ENCODE measurements around the gene FBLN2.

The FBLN2 gene

DNA sequence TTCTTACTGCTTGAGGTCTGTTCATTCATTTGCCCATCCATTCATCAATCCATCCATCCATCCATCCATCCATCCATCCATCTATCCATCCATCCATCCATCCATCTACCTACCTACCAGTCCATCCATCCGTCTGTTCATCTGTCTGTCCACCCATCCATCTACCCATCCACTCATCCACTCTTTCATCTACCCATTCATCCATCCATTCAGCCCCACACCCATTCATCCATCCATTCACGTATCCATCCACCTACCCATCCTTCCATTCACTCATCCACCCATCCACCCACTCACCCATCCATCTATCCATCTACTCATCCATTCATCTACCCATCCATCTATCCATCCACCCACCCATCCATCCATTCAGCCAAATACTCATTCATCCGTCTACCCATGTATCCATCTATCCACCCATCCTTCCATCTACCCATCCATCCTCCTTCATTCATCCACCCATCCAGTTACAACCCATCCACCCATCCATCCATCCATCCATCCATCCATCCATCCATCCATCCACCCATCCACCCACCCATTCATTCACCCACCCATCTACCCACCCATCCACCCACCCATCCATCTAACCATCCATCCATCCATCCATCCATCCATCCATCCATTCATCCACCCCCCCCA, 68.3 kb downstream of the FBLN2 start:
- Histone ChIP-seq H3K4me1 (ENCODE audit: low read depth, poor library complexity, severe bottlenecking) (no peaks in the 10 kb centered on the region), H3K79me2 (ENCODE audit: insufficient read depth, low read depth) (no peaks in the 10 kb centered on the region), H3K4me3 (IDR thresholded peaks at IDR 0.05; ENCODE audit: insufficient read depth, low read depth, low read length) (no peak overlapping the region), H3K27ac (no peak overlapping the region), H3K9ac (no peak overlapping the region), H3K27me3 (ENCODE audit: insufficient read depth, low read depth) (no peaks in the 10 kb centered on the region), H2AFZ (ENCODE audit: low read depth) (no peak overlapping the region), H3K36me3 (ENCODE audit: insufficient read depth) (no peaks in the 10 kb centered on the region), H3K4me2 (no peak overlapping the region), H4K20me1 (ENCODE audit: insufficient read depth) (no peaks in the 10 kb centered on the region)
- TF ChIP-seq, protein P1, sequence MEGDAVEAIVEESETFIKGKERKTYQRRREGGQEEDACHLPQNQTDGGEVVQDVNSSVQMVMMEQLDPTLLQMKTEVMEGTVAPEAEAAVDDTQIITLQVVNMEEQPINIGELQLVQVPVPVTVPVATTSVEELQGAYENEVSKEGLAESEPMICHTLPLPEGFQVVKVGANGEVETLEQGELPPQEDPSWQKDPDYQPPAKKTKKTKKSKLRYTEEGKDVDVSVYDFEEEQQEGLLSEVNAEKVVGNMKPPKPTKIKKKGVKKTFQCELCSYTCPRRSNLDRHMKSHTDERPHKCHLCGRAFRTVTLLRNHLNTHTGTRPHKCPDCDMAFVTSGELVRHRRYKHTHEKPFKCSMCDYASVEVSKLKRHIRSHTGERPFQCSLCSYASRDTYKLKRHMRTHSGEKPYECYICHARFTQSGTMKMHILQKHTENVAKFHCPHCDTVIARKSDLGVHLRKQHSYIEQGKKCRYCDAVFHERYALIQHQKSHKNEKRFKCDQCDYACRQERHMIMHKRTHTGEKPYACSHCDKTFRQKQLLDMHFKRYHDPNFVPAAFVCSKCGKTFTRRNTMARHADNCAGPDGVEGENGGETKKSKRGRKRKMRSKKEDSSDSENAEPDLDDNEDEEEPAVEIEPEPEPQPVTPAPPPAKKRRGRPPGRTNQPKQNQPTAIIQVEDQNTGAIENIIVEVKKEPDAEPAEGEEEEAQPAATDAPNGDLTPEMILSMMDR (conservative IDR thresholded peaks at IDR 0.05; ENCODE audit: low read depth, low read length), result no peak

DNA sequence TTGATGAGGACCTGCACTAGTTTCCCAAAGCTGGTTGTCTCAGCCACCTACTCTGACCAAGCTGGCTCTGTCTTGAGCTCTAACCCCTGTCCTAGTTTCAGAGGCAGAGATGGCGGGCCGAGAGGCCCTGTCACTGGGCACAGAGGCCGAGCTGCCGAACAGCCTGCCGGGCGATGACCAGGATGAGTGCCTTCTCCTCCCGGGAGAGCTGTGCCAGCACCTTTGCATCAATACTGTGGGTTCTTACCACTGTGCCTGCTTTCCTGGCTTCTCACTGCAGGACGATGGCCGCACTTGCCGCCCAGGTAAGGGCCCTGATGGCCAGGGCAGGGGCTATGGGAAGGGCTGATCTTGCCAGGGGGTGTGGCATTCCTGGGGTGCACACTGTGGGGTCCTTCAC, 69.1 kb downstream of the FBLN2 start:
- Histone ChIP-seq H3K4me1 (ENCODE audit: low read depth, poor library complexity, severe bottlenecking) (no peaks in the 10 kb centered on the region), H3K4me2 (no peak overlapping the region), H3K9ac (no peak overlapping the region), H4K20me1 (ENCODE audit: insufficient read depth) (no peaks in the 10 kb centered on the region), H3K79me2 (ENCODE audit: insufficient read depth, low read depth) (no peaks in the 10 kb centered on the region), H3K27ac (no peak overlapping the region), H3K4me3 (IDR thresholded peaks at IDR 0.05; ENCODE audit: insufficient read depth, low read depth, low read length) (no peak overlapping the region), H3K36me3 (ENCODE audit: insufficient read depth) (no peaks in the 10 kb centered on the region), H3K27me3 (ENCODE audit: insufficient read depth, low read depth) (no peaks in the 10 kb centered on the region), H2AFZ (ENCODE audit: low read depth) (no peak overlapping the region)
- TF ChIP-seq, protein P1 (conservative IDR thresholded peaks at IDR 0.05; ENCODE audit: low read depth, low read length), result no peak

- no peaks in the 10 kb centered on the region for H4K20me1 ChIP-seq (ENCODE audit: insufficient read depth)
- H3K4me1 ChIP-seq (ENCODE audit: low read depth, poor library complexity, severe bottlenecking), result no peaks in the 10 kb centered on the region
- no peak overlapping the region for H2AFZ ChIP-seq (ENCODE audit: low read depth)
- H3K27me3 ChIP-seq (ENCODE audit: insufficient read depth, low read depth), result no peaks in the 10 kb centered on the region
- H3K9ac ChIP-seq, result no peak overlapping the region
- no peaks in the 10 kb centered on the region for H3K36me3 ChIP-seq (ENCODE audit: insufficient read depth)
- H3K79me2 ChIP-seq (ENCODE audit: insufficient read depth, low read depth), result no peaks in the 10 kb centered on the region
- H3K27ac ChIP-seq, result no peak overlapping the region
- TF ChIP-seq, protein P1 (conservative IDR thresholded peaks at IDR 0.05; ENCODE audit: low read depth, low read length), result no peak
- no peak overlapping the region for H3K4me2 ChIP-seq
- H3K4me3 ChIP-seq (IDR thresholded peaks at IDR 0.05; ENCODE audit: insufficient read depth, low read depth, low read length), result no peak overlapping the region
These were observed 69.9 kb downstream of the FBLN2 start for GRCh38 chr3:13618836-13619235.

DNA sequence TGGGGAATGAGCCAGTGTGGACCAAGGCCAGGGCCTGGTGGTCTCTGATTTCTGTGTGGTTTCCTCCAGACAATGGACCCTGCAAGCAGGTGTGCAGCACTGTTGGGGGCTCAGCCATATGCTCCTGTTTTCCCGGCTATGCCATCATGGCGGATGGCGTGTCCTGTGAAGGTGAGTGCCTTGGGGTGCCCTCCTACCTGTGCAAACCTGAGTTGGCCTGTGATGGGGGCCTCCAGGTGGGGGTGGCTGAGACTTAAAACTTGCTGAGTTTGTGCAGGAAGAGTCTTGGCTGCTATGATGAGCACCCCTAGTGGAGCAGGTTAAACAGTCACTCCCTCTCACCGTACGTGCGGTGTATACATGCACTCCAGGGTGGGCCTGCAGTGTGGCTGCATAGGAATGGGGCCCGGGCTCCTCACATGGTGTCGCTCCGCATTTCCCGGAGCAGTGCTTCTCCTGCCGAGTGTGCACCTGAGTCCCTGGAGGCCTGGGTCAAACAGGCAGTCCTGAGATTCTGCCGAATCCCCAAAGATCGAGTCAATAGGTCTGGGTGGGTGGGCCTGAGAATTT, 70.8 kb downstream of the FBLN2 start:
- no peaks in the 10 kb centered on the region for H4K20me1 ChIP-seq (ENCODE audit: insufficient read depth)
- H3K4me2 ChIP-seq, result no peak overlapping the region
- H2AFZ ChIP-seq (ENCODE audit: low read depth), result no peak overlapping the region
- TF ChIP-seq, protein P1 (conservative IDR thresholded peaks at IDR 0.05; ENCODE audit: low read depth, low read length), result no peak
- H3K27me3 ChIP-seq (ENCODE audit: insufficient read depth, low read depth), result no peaks in the 10 kb centered on the region
- H3K27ac ChIP-seq, result no peak overlapping the region
- no peaks in the 10 kb centered on the region for H3K4me1 ChIP-seq (ENCODE audit: low read depth, poor library complexity, severe bottlenecking)
- H3K9ac ChIP-seq, result no peak overlapping the region
- H3K4me3 ChIP-seq (IDR thresholded peaks at IDR 0.05; ENCODE audit: insufficient read depth, low read depth, low read length), result no peak overlapping the region
- H3K79me2 ChIP-seq (ENCODE audit: insufficient read depth, low read depth), result no peaks in the 10 kb centered on the region
- H3K36me3 ChIP-seq (ENCODE audit: insufficient read depth), result no peaks in the 10 kb centered on the region
